Activated naive CD4-positive, alpha-beta T cell treated with anti-CD3 and anti-CD28 coated beads, Interleukin-2, amount 50 U/mL, for 16 hours (primary cell): ENCODE data around the gene HHIP.
A peak's percentile ranks its signal among the peaks of the same experiment; 100 is the strongest.

Experiments
- DNase-seq: peaks from one replicate; pipeline ENCODE4 v3.0.0-alpha.2; 2020

Gene HHIP

GRCh38 chr4:144645631-144646522, at the start of gene HHIP:
TSS of gene HHIP (plus strand) at chr4:144646156. CDS start at chr4:144646676, 520 bp downstream.
- DNase-seq: peak; percentile 13

- no peak for DNase-seq
Measured at GRCh38 chr4:144597171-144597570, 48.8 kb upstream of the HHIP start.

GRCh38 chr4:144599621-144600020, 46.3 kb upstream of the HHIP start:
- no peak for DNase-seq

- DNase-seq: no peak
Measured at GRCh38 chr4:144611850-144612249, 34.1 kb upstream of the HHIP start.

- no peak for DNase-seq
Measured at GRCh38 chr4:144614850-144615585, 30.9 kb upstream of the HHIP start.

GRCh38 chr4:144621681-144622080, 24.3 kb upstream of the HHIP start:
- no peak for DNase-seq

GRCh38 chr4:144627663-144628076, 18.3 kb upstream of the HHIP start:
- DNase-seq: no peak

- no peak for DNase-seq
Measured at GRCh38 chr4:144633215-144633614, 12.7 kb upstream of the HHIP start.

GRCh38 chr4:144634978-144635747, 10.8 kb upstream of the HHIP start:
- DNase-seq: no peak

- DNase-seq: no peak
Measured at GRCh38 chr4:144644368-144645101, 1.4 kb upstream of the HHIP start.

GRCh38 chr4:144645102-144645630, 790 bp upstream of the HHIP start:
- no peak for DNase-seq

GRCh38 chr4:144646523-144647094, 653 bp downstream of the HHIP start:
- DNase-seq: no peak

GRCh38 chr4:144647095-144647561, 1.2 kb downstream of the HHIP start:
- DNase-seq: no peak

- no peak for DNase-seq
Measured at GRCh38 chr4:144647590-144647989, 1.6 kb downstream of the HHIP start.

GRCh38 chr4:144648042-144648441, 2.1 kb downstream of the HHIP start:
- DNase-seq: no peak

GRCh38 chr4:144649646-144650045, 3.7 kb downstream of the HHIP start:
- no peak for DNase-seq

- no peak for DNase-seq
Measured at GRCh38 chr4:144650311-144651005, 4.5 kb downstream of the HHIP start.

GRCh38 chr4:144653781-144654545, 8.0 kb downstream of the HHIP start:
- no peak for DNase-seq

GRCh38 chr4:144655491-144655890, 9.5 kb downstream of the HHIP start:
- DNase-seq: no peak

GRCh38 chr4:144656850-144657249, 10.9 kb downstream of the HHIP start:
- DNase-seq: no peak
